Activated CD8-positive, alpha-beta memory T cell treated with anti-CD3 and anti-CD28 coated beads for 4 hours (primary cell): ENCODE results near the gene POTEB3.
"Not testable (repeated sequence)": the region's sequence is repeated elsewhere in the genome, so short reads cannot be mapped to it uniquely, and the experiment has no call there.

ENCODE experiments used
- DNase-seq, 2 donors: peaks; one replicate each; pipeline ENCODE4 v3.0.0-alpha.2; 2020; ENCODE audit warnings: low read depth in 2 of 2

Gene POTEB3

GRCh38 chr15:21440399-21440798, at the start of gene POTEB3:
Gene POTEB3 (minus strand): TSS chr15:21440499. CDS start chr15:21440011, 488 bp downstream.
- not testable (repeated sequence) for DNase-seq

- not testable (repeated sequence) for DNase-seq
These were observed 13.4 kb upstream of the POTEB3 start for GRCh38 chr15:21453683-21454082.

DNA sequence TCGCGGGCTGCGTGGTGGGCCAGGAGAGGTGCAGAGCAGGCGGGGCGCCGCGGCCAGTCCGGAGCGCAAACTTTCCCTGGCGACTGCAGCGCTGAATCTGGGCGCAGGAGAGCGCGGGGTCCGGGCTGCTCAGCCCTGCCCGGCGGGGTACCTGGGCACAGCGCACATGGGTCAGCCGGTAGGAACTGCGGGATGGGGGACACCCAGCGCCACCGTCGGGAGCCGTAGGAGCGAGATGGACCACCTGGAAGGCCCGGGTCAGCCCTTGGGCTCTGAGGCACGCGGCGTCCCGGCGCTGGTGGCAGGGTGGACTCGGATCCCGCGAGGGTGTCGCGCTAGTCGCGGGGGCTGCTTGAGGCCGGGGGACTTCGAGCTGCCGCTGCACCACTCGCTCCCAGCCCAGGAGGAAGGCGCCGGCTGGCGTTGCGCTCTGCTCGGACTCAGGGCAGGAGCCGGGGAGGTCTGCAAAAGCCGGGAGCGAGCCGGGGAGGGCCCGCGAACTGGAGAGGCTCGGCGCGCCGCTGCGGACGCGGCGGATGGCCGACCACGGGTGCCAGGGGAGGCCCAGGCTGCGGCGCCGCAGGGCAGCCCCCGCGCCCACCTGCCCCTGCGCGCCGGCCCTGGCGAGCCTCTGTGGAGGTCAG, 11.7 kb upstream of the POTEB3 start:
- not testable (repeated sequence) for DNase-seq

- DNase-seq: not testable (repeated sequence)
These were observed 11.2 kb upstream of the POTEB3 start for GRCh38 chr15:21451487-21451886.

GRCh38 chr15:21407366-21407765, 32.9 kb downstream of the POTEB3 start:
- DNase-seq: not testable (repeated sequence)

GRCh38 chr15:21401531-21401930, 38.8 kb downstream of the POTEB3 start:
- not testable (repeated sequence) for DNase-seq

DNA sequence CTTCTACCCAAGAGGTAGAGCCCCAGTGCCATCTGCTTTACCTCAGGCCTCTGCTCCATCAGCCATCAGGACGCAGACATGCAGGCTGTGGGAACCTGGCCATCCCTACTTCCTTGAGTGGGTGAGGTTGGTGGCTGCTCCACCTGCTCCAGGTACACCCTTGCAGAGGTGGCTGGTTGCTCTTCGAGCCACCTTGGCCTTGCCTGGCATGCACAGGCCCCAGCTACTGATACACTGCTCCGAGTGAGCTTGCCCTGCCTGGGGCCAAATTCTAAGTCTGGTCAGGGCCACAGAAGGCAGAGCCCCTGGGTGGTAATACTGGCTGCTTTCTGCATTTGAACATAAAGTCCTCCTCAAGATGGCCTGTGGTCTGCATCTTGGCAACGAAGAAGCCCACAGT, 41.2 kb downstream of the POTEB3 start:
- DNase-seq: not testable (repeated sequence)

- DNase-seq: not testable (repeated sequence)
These were observed 41.8 kb downstream of the POTEB3 start for GRCh38 chr15:21398511-21398910.

DNA sequence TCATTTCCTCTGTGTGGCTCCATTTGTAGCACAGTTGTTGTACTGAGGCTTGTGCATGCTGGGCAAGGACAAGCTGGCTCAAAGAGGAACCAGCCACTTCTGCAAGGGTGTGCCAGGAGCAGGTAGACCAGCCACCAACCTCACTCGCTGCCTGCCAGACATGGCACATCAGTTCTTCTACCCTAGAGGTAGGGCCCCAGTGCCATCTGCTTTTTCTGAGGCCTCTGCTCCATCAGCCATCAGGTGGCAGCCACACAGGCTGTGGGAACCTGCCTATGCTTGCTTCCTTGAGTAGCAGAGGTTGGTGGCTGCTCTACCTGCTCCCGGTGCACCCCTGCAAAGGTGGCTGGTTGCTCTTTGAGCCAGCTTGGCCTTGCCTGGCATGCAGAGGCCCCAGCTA, 42.6 kb downstream of the POTEB3 start:
- not testable (repeated sequence) for DNase-seq

- DNase-seq: not testable (repeated sequence)
These were observed 43.1 kb downstream of the POTEB3 start for GRCh38 chr15:21397186-21397585.

- not testable (repeated sequence) for DNase-seq
These were observed 54.3 kb downstream of the POTEB3 start for GRCh38 chr15:21385961-21386360.

- not testable (repeated sequence) for DNase-seq
These were observed 56.3 kb downstream of the POTEB3 start for GRCh38 chr15:21383866-21384485.

GRCh38 chr15:21373682-21374081, 66.6 kb downstream of the POTEB3 start:
- DNase-seq: not testable (repeated sequence)

- not testable (repeated sequence) for DNase-seq
These were observed 71.1 kb downstream of the POTEB3 start for GRCh38 chr15:21369177-21369576.

DNA sequence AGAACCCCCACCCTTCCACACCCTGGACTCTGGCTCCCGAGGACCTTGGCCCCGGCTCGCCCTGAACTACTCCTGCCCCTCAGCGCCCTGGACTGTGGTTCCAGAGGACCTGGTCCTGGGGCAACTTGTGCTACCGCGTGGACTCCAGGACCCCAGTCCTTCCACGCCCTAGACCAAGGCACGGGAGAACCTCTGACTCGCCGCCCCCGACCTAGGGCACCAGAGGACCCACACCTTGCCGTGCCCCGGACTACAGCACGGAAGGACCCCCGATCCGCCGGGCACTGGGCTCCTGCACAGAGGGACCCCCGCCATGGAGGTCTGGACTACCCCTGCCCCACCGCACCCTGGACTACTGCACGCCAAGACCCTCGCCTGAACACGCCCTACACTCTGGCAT, 71.7 kb downstream of the POTEB3 start:
- DNase-seq: not testable (repeated sequence)
